Measurements from ENCODE around the gene SLC38A4.

- no peak for TF ChIP-seq CTCF (conservative IDR thresholded peaks at IDR 0.05)
- TF ChIP-seq ZFX (IDR thresholded peaks at IDR 0.05), result no peak
These were observed 82.3 kb downstream of the SLC38A4 start for GRCh38 chr12:46743456-46743855.
